Sigmoid colon (tissue), 7 donors: ENCODE measurements around the gene SLC25A13. TPM values are rescaled to one million over a fixed set of nuclear protein-coding genes. Genes with fewer than 3 reads are reported as not detected.

Experiments
- DNase-seq: peaks from one replicate; pipeline ENCODE4 v3.0.0-alpha.2; 2019
- H3K27ac ChIP-seq, 4 donors: fragments of 200-600 bp; sonication (generic); one replicate each; pipeline ENCODE4 v1.5.1; 2016 to 2019; ENCODE audit warnings: mild to moderate bottlenecking in 1 of 4
- H3K27me3 ChIP-seq, 3 donors: fragments of 200-600 bp; sonication (generic); one replicate each; pipeline ENCODE4 v1.5.1; 2019; ENCODE audit warnings: mild to moderate bottlenecking in 1 of 3
- H3K36me3 ChIP-seq, 4 donors: fragments of 200-600 bp; sonication (generic); one replicate each; pipeline ENCODE4 v1.5.1; 2016 to 2019
- H3K4me1 ChIP-seq, 4 donors: fragments of 200-600 bp; sonication (generic); one replicate each; pipeline ENCODE4 v1.5.1; 2017 to 2019
- H3K4me3 ChIP-seq, 4 donors: fragments of 200-600 bp; sonication (generic); one replicate each; pipeline ENCODE4 v1.5.1; 2017 to 2019; ENCODE audit warnings: mild to moderate bottlenecking in 2 of 4, moderate library complexity in 1 of 4
- H3K9me3 ChIP-seq, 4 donors: fragments of 200-600 bp in 3 of 4; sonication (generic) in 3 of 4; one replicate each; pipeline versions ENCODE4 v1.5.1 to v1.6.1; 2013 to 2019
- EP300 ChIP-seq, 4 donors: sonication (generic); formaldehyde crosslinking; IDR thresholded peaks; one replicate each; pipeline ENCODE4 v1.6.1; 2017; ENCODE audit warnings: antibody characterized with exemption in 4 of 4
- POLR2A ChIP-seq, 2 donors: fragments of 450-650 bp; IDR thresholded peaks; one replicate each; pipeline ENCODE4 v1.6.1; 2016; ENCODE audit warnings: antibody characterized with exemption in 2 of 2, mild to moderate bottlenecking in 2 of 2, moderate library complexity in 2 of 2
- POLR2AphosphoS5 ChIP-seq, 4 donors: sonication (generic); formaldehyde crosslinking; IDR thresholded peaks; one replicate each; pipeline ENCODE4 v1.6.1; 2017; ENCODE audit warnings: antibody characterized with exemption in 4 of 4
- WGBS, 2 donors: extraction: QIAGEN DNeasy Blood & Tissue Kit; methylation state at CpG; one replicate each; pipeline ENCODE4 v1.1.7; 2013; 5-methylcytosine and 5-hydroxymethylcytosine counted together
- intact Hi-C: fragments of 100-400 bp; cut with DNase I; formaldehyde crosslinking; loops from one replicate; pipeline ENCODE4 v1.15.1; 2023
- polyA plus RNA-seq, 3 donors: library from polyadenylated mRNA; stranded (reverse); fragments of 200-250 nt; gene quantifications; one replicate each; pipeline ENCODE4 v1.2.3, GENCODE V29; 2013
- total RNA-seq, 4 donors: library from RNA; depleted of rRNA; stranded (reverse); fragments of >200 nt; gene quantifications; one replicate each; pipeline ENCODE4 v1.1.0, GENCODE V29; 2016
- TF ChIP-seq, protein P1 (sequence below), 4 experiments: fragments of 450-650 bp in 3 of 4; fragments of 200-600 bp in 1 of 4; IDR thresholded peaks; one replicate each; pipeline ENCODE4 v1.5.1; 2016 to 2019; ENCODE audit warnings: antibody characterized with exemption in 4 of 4, mild to moderate bottlenecking in 3 of 4, moderate library complexity in 2 of 4
- donor health status: healthy with polysubstance abuse.
- donor health status: Bipolar disorder and iron deficiency.
- donor health status: healthy.

The SLC25A13 gene
- total and polyA plus RNA-seq, 7 donors = 10.7 to 33.0 (median 20.8) TPM

GRCh38 chr7:96183163-96183670, 138.7 kb downstream of the SLC25A13 start:
- no peak for DNase-seq
- H3K36me3 ChIP-seq = peaks cover 0 to 39% (median 15%) of the 10 kb centered on the region in 4 donors
- no peak overlapping the region for H3K27ac ChIP-seq
- no peaks in the 10 kb centered on the region for H3K27me3 ChIP-seq
- intact Hi-C loops = no loop called here
- H3K4me3 ChIP-seq = no peak overlapping the region
- H3K4me1 ChIP-seq = no peaks in the 10 kb centered on the region
- TF ChIP-seq, protein P1, sequence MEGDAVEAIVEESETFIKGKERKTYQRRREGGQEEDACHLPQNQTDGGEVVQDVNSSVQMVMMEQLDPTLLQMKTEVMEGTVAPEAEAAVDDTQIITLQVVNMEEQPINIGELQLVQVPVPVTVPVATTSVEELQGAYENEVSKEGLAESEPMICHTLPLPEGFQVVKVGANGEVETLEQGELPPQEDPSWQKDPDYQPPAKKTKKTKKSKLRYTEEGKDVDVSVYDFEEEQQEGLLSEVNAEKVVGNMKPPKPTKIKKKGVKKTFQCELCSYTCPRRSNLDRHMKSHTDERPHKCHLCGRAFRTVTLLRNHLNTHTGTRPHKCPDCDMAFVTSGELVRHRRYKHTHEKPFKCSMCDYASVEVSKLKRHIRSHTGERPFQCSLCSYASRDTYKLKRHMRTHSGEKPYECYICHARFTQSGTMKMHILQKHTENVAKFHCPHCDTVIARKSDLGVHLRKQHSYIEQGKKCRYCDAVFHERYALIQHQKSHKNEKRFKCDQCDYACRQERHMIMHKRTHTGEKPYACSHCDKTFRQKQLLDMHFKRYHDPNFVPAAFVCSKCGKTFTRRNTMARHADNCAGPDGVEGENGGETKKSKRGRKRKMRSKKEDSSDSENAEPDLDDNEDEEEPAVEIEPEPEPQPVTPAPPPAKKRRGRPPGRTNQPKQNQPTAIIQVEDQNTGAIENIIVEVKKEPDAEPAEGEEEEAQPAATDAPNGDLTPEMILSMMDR (IDR thresholded peaks at IDR 0.05) = no peak
- no peak for TF ChIP-seq POLR2A (IDR thresholded peaks at IDR 0.05)
- TF ChIP-seq EP300 (IDR thresholded peaks at IDR 0.05) = no peak
- TF ChIP-seq POLR2AphosphoS5 (IDR thresholded peaks at IDR 0.05) = no peak
- WGBS, 2 donors = 95 to 97% methylated on average over 5 of the region's 5 CpGs
- H3K9me3 ChIP-seq = no peaks in the 10 kb centered on the region

DNA sequence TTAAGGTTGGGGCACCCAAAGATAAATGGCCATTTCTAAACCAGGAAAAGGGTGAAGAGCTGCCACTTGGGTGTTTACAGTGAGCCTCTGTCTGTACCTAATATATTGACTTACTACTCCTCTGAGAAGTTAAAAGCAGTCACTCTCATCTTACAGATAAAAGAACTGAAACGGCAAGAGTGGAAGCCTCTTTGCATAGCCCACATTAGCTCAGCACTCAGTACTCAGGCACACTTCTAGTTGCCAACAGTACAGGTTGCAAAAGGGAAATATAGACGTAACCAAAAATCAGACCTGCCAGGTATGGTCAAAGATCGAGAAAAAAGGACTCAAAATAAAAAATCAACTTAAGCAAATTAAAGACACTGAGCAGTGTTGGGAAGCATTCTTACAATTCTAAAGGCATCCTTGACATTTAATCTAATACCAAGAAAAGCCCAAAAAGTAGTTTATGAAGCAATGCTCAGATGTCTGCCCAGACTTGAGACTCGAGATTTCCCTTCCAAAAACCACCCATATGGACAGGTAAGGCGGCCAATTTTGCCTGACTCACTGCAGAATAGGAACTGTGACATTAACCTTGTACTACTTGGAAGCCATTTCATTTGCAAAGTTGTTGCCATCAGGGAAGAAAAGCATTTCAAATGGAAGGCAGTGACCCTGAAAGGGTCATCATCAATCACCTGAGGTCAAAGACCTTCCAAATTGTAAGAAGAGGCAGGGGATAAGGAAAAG, 139.3 kb downstream of the SLC25A13 start:
- no peaks in the 10 kb centered on the region for H3K4me1 ChIP-seq
- H3K27me3 ChIP-seq = no peaks in the 10 kb centered on the region
- peaks cover 0 to 38% (median 15%) of the 10 kb centered on the region in 4 donors for H3K36me3 ChIP-seq
- H3K9me3 ChIP-seq = no peaks in the 10 kb centered on the region
- TF ChIP-seq, protein P1 (IDR thresholded peaks at IDR 0.05) = no peak
- TF ChIP-seq EP300 (IDR thresholded peaks at IDR 0.05) (no peak), POLR2A (IDR thresholded peaks at IDR 0.05) (no peak), POLR2AphosphoS5 (IDR thresholded peaks at IDR 0.05) (no peak)
- DNase-seq = no peak
- WGBS, 2 donors = 86 to 96% methylated on average over 5 of the region's 5 CpGs
- H3K4me3 ChIP-seq = no peak overlapping the region
- H3K27ac ChIP-seq = no peak overlapping the region
- intact Hi-C loops = no loop called here

DNA sequence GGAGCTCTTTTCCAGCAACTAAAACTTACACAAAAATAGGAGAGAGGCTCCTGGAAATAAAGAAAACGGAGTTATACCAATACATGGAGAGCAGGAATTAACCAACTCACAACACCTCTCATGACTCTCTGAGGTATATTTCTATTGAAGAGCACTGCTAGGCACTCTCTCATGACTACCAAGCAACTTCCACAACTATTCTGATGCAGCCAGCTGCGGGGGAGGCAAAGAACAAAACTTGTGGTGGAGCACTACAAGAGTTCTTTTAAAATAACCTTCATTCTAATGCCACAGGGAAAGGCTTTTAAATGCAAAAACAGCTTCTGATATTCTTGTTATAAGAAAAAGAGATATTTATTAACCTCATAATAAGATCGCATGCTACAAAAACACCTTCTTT, 140.7 kb downstream of the SLC25A13 start:
- WGBS, 2 donors = 96 to 99% methylated on average over 3 of the region's 3 CpGs
- H3K4me1 ChIP-seq = no peaks in the 10 kb centered on the region
- H3K36me3 ChIP-seq = peaks cover 0 to 51% (median 15%) of the 10 kb centered on the region in 4 donors
- TF ChIP-seq EP300 (IDR thresholded peaks at IDR 0.05) (no peak), POLR2AphosphoS5 (IDR thresholded peaks at IDR 0.05) (no peak), POLR2A (IDR thresholded peaks at IDR 0.05) (no peak)
- TF ChIP-seq, protein P1 (IDR thresholded peaks at IDR 0.05) = no peak
- no peaks in the 10 kb centered on the region for H3K9me3 ChIP-seq
- DNase-seq = no peak
- H3K27ac ChIP-seq = no peak overlapping the region
- H3K27me3 ChIP-seq = no peaks in the 10 kb centered on the region
- no peak overlapping the region for H3K4me3 ChIP-seq
- intact Hi-C loops = no loop called here

DNA sequence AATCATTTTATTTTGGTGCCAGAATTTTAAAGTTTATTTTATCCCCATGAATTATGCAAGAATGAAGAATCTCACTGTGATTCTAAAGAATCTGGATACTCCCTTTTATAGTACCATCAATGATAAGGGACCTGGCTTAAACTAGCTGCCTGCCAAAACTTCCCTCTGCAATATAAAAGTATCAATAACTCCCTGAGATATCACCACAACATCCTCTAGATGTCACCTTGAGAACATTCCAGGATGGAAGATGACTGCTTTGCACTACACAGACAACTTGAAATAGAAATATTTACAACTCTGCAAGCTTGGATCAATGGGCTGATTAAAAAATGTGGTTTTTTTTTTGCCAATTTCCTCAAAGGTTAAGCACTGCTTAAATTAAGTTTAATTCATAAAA, 142.1 kb downstream of the SLC25A13 start:
- no peak overlapping the region for H3K27ac ChIP-seq
- DNase-seq = no peak
- TF ChIP-seq, protein P1 (IDR thresholded peaks at IDR 0.05) = no peak
- TF ChIP-seq POLR2AphosphoS5 (IDR thresholded peaks at IDR 0.05) (no peak), EP300 (IDR thresholded peaks at IDR 0.05) (no peak), POLR2A (IDR thresholded peaks at IDR 0.05) (no peak)
- H3K9me3 ChIP-seq = no peaks in the 10 kb centered on the region
- no peaks in the 10 kb centered on the region for H3K27me3 ChIP-seq
- H3K4me1 ChIP-seq = no peaks in the 10 kb centered on the region
- no peak overlapping the region for H3K4me3 ChIP-seq
- intact Hi-C loops = no loop called here
- H3K36me3 ChIP-seq = peaks cover 0 to 50% (median 15%) of the 10 kb centered on the region in 4 donors
